ENCODE measurements around the gene ARRDC4. TPM values are rescaled to one million over a fixed set of nuclear protein-coding genes. Genes with fewer than 3 reads are reported as not detected.

Gene ARRDC4
- total RNA-seq, 1 donor from 2014 or later: 11.9 TPM

DNA sequence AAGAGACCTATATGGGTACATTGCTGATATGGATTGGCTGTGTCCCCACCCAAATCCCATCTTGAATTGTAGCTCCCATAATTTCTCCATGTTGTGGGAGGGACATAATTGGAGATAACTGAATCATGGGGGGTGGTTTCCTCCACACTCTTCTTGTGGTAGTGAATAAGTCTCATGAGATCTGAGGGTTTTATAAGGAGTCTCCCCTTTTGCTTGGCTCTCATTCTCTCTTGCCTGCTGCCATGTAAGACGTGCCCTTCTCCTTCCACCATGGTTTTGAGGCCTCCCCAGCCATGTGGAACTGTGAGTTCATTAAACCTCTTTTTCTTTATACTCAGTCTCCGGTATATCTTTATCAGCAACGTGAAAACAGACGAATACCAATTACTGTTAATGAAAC lies 5.0 kb upstream of the ARRDC4 start:
- no peak overlapping the region for H3K27ac Mint-ChIP-seq
- peaks cover 8% of the 10 kb centered on the region for H3K4me1 Mint-ChIP-seq (ENCODE audit: low read depth)
- H3K9me3 Mint-ChIP-seq (ENCODE audit: low read depth): peaks cover 2% of the 10 kb centered on the region
- no peak overlapping the region for H3K4me3 Mint-ChIP-seq (ENCODE audit: low read depth)
- H3K36me3 Mint-ChIP-seq (ENCODE audit: insufficient read depth): no peaks in the 10 kb centered on the region
- DNase-seq (ENCODE audit: low spot score, unreplicated experiment): no peak
- TF ChIP-seq, protein P1, sequence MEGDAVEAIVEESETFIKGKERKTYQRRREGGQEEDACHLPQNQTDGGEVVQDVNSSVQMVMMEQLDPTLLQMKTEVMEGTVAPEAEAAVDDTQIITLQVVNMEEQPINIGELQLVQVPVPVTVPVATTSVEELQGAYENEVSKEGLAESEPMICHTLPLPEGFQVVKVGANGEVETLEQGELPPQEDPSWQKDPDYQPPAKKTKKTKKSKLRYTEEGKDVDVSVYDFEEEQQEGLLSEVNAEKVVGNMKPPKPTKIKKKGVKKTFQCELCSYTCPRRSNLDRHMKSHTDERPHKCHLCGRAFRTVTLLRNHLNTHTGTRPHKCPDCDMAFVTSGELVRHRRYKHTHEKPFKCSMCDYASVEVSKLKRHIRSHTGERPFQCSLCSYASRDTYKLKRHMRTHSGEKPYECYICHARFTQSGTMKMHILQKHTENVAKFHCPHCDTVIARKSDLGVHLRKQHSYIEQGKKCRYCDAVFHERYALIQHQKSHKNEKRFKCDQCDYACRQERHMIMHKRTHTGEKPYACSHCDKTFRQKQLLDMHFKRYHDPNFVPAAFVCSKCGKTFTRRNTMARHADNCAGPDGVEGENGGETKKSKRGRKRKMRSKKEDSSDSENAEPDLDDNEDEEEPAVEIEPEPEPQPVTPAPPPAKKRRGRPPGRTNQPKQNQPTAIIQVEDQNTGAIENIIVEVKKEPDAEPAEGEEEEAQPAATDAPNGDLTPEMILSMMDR (IDR thresholded peaks at IDR 0.05; ENCODE audit: unreplicated experiment): no peak
- H3K27me3 Mint-ChIP-seq: peaks cover 12% of the 10 kb centered on the region

DNA sequence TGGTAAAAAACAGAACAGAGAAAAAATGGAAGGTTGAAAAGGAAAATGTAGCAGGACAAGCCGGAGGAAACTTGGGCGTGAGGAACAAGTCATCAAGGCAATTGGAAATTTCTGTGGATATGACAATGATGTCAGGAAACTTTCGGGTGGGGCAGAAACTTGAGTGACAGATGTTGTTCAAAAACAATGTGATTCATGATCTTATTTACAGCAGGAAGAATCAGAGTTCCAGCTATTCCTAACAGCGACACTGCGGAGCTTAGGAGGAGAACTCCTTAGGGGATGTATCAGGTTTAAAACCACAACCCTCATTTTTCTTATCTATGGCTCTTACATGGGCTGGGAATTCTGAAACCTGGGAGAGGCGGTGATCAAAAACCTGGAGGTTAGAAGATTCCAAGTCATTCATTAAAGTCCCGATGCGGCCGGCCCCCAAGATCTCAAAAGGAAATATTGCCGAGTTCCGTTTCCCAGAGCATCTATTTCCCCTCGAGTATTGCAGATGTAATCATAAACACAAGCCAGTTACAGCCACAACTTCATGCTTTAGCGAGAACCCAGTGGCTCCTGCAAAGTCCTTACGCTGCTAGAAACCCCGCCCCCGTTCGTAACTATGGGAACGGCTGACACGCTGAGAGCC lies 659 bp upstream of the ARRDC4 start:
- Mint-ChIP-seq H3K36me3 (ENCODE audit: insufficient read depth) (peaks cover 3% of the 10 kb centered on the region), H3K4me1 (ENCODE audit: low read depth) (peaks cover 18% of the 10 kb centered on the region), H3K9me3 (ENCODE audit: low read depth) (peaks cover 2% of the 10 kb centered on the region), H3K27me3 (peaks cover 9% of the 10 kb centered on the region), H3K27ac (peak overlapping the region; percentile 95), H3K4me3 (ENCODE audit: low read depth) (peak overlapping the region; percentile 74)
- TF ChIP-seq, protein P1 (IDR thresholded peaks at IDR 0.05; ENCODE audit: unreplicated experiment): no peak
- DNase-seq (ENCODE audit: low spot score, unreplicated experiment): no peak

DNA sequence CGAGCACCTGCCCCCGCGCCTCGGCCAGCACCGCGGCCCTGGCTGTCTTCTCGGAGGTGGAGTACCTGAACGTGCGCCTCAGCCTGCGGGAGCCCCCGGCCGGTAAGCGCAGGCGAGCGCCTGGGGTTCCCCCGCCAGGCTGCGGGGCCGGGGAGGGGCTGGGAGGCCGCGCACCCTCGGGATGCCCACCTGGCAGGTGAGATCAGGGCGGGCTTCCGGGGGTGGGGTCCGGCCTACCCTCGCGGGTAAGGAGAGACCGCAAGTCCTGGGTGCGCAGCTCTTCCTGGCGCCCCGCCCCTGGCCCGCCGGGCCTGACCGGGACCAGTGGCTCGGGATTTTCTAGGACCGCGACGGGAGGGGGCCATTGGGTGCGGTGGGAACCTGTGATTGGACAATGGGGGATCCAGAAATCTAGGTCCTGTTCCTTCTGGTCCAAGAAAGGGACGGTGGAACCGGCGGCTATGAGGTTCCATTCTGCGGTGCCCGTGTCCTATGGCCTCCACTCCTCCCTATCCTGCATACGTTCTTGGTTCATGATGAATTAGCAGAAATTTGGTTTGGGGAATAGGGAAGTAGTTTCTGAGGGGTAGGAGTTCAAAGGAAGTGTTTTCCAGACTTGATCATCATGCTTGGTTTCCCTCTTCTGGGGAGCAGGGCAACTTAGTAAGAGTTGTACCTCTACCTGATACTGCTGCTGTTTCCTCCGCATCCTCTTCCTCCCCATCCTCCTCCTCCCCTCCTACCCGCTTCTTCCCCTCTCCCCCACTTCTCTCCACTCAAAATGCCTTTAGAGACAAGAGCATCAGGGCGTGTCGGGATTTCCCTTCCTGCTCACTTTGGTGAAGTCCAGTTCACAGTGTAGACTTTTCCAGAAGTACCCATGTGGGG lies 808 bp downstream of the ARRDC4 start:
- Mint-ChIP-seq H3K27me3 (peaks cover 3% of the 10 kb centered on the region), H3K9me3 (ENCODE audit: low read depth) (no peaks in the 10 kb centered on the region), H3K36me3 (ENCODE audit: insufficient read depth) (peaks cover 5% of the 10 kb centered on the region), H3K27ac (peak overlapping the region; percentile 85), H3K4me3 (ENCODE audit: low read depth) (peak overlapping the region; percentile 74), H3K4me1 (ENCODE audit: low read depth) (peaks cover 18% of the 10 kb centered on the region)
- DNase-seq (ENCODE audit: low spot score, unreplicated experiment): peak; percentile 33
- TF ChIP-seq, protein P1 (IDR thresholded peaks at IDR 0.05; ENCODE audit: unreplicated experiment): no peak

DNA sequence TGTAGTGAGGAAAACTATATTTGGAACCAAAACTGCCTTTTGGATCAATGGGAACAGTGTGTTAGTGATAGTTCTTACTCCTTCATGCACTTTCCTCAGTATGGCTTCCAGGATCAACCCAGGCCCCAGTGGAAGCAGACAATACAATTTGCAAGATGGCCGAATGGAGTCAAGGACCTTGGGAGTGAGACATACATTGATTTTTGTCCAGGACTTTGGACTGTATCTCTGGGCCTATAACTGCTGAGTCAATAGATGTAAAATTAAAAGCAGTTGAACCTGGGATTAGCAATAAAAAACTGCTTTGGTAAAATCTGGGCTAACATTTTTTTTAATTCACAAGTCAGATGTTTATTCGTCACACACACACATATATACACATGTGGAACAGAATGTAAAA lies 1.8 kb downstream of the ARRDC4 start:
- peak overlapping the region; percentile 74 for H3K4me3 Mint-ChIP-seq (ENCODE audit: low read depth)

DNA sequence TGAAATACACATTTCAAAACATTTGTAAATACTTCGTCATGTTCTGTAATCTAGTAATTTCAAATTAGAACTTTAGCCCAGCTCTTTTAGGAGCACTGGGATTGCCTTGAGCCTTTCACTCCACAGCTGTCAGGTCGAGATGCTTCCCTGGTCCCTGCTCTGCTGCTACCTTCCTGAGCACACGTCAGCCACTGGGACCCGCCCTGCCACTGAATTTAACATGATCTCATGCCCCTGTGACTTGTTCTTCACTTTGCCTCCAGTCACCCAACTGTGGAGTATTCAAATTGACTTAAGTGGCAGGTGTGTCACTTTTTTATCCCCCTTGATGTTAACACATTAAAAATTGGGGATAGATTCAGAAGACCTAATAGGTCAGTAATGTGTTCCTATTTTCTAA lies 3.3 kb downstream of the ARRDC4 start:
- Mint-ChIP-seq H3K27me3 (peaks cover 3% of the 10 kb centered on the region), H3K4me1 (ENCODE audit: low read depth) (peaks cover 18% of the 10 kb centered on the region), H3K9me3 (ENCODE audit: low read depth) (no peaks in the 10 kb centered on the region), H3K36me3 (ENCODE audit: insufficient read depth) (peaks cover 5% of the 10 kb centered on the region), H3K27ac (no peak overlapping the region), H3K4me3 (ENCODE audit: low read depth) (no peak overlapping the region)
- DNase-seq (ENCODE audit: low spot score, unreplicated experiment): no peak
- TF ChIP-seq, protein P1 (IDR thresholded peaks at IDR 0.05; ENCODE audit: unreplicated experiment): no peak

More for the DNA sequence above, 1.8 kb downstream of the ARRDC4 start:
- peaks cover 3% of the 10 kb centered on the region for H3K27me3 Mint-ChIP-seq
- peaks cover 18% of the 10 kb centered on the region for H3K4me1 Mint-ChIP-seq (ENCODE audit: low read depth)
- TF ChIP-seq, protein P1 (IDR thresholded peaks at IDR 0.05; ENCODE audit: unreplicated experiment): no peak
- no peaks in the 10 kb centered on the region for H3K9me3 Mint-ChIP-seq (ENCODE audit: low read depth)
- H3K36me3 Mint-ChIP-seq (ENCODE audit: insufficient read depth): peaks cover 5% of the 10 kb centered on the region
- no peak for DNase-seq (ENCODE audit: low spot score, unreplicated experiment)
- H3K27ac Mint-ChIP-seq: no peak overlapping the region

All from progenitor cell of endocrine pancreas (in vitro differentiated cells).